ENCODE results near the gene CDC37. TPM values are rescaled to one million over a fixed set of nuclear protein-coding genes. Genes with fewer than 3 reads are reported as not detected.

The CDC37 gene
- total RNA-seq, 4 donors from 2014 or later, result 85.3 to 181 (median 119) TPM

DNA sequence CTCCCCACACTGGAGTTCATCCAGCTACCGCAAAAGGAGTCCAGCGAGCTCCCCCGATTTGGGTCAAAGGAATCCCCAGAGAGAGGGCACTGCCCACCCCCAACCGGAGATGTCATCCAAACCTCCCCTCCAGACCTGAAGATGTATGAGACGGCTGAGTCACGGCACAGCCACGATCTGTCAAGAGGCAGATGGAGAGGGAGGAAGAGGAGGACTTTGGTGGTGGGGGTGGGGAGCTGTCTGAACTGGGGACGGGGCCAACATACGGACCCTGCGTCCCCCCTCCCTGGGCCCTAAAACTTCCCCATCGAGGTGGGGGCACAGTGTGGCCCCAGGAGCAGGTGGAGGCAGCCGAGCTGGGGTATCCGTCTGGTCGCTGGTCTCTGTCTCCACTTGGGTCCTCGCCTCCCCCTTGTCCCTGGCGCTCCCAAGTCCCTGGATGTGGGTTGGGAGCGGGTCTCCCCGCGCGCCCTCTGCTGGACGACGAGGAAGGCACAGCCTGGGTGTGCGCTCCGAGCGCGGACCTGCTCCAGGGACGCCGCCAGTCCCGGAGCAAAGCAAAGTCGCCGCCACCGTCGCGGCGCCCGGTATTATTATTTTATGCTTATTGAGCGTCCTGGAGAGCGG is 20.8 kb upstream of the CDC37 start:
- TF ChIP-seq, protein P1, sequence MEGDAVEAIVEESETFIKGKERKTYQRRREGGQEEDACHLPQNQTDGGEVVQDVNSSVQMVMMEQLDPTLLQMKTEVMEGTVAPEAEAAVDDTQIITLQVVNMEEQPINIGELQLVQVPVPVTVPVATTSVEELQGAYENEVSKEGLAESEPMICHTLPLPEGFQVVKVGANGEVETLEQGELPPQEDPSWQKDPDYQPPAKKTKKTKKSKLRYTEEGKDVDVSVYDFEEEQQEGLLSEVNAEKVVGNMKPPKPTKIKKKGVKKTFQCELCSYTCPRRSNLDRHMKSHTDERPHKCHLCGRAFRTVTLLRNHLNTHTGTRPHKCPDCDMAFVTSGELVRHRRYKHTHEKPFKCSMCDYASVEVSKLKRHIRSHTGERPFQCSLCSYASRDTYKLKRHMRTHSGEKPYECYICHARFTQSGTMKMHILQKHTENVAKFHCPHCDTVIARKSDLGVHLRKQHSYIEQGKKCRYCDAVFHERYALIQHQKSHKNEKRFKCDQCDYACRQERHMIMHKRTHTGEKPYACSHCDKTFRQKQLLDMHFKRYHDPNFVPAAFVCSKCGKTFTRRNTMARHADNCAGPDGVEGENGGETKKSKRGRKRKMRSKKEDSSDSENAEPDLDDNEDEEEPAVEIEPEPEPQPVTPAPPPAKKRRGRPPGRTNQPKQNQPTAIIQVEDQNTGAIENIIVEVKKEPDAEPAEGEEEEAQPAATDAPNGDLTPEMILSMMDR (IDR thresholded peaks at IDR 0.05; ENCODE audit: low read depth), result no peak

DNA sequence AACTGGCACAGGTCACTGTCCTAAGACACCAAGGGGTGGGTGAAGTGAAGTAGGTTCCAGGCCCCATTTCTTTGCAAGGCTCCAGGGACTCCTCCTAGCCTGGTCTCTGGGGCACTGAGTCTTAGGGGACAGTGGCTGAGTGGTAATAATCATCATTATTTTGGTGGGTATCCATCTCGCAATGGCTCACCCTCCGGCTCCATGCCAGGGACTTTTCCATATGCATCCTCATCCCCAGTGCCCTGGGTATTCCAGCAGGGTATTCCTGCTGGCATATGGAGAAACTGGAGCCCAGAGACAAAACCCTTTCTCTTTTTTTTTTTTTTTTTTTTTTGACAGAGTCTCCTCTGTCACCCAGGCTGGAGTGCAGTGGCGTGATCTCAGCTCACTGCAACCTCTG is 19.5 kb upstream of the CDC37 start:
- TF ChIP-seq, protein P1 (IDR thresholded peaks at IDR 0.05; ENCODE audit: low read depth), result no peak

DNA sequence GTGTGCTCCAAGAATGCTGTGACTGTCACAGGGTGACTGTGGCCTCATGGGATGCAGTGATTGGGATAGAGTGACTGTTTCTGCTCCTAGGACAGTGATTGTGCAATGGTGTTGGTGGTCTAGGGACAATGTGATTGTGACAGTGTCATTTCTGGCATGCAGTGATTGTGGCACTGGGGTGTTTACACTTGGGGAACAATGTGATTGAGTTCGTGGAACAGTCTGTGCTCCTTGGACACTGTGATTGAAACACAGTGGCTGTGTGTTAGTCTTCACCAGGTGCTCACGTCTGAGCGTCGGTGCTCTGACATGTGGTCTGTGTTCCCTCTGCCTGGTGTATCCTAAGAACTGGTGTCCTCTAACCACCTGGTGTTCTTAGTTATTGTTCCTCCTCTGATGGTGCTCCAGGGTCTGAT is 18.7 kb upstream of the CDC37 start:
- TF ChIP-seq, protein P1 (IDR thresholded peaks at IDR 0.05; ENCODE audit: low read depth), result no peak

DNA sequence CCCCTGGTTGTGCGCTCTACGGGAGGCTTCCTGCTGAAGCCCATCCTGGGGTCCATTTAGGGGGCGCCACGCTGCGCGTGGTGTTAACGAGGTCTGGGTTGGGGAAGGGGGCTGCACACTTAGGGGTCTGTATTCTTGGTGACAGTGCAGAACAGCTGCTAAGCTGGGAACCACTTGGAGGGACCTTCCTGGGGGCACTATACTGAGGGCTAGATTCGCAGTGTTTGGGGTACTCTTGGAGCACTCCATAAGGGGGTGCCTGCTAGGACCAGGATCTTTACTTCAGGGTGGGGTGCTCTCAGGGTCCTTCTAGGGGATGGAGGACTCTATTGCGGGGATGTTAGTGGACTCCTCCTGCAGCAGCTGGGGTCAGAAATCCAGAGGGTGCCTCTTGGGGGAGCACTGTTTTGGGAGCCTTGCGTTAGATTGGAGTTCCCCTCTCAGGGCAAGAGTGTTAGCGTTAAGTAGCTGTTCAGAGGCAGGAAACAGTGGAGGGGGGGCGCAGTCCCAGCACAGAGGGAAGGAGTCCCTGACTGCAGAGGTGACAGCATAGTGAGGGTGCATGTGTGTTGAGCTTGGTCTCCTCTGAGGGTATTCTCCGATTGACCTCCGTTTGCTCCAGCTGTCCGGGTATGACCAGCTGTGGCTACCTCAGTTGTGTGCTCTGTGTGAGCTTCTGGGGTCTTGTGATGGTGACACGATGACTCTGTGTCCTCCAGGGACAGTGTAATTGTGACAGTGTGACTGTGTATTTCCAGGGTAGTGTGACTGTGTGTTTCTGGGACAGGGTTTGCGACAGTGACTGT is 18.1 kb upstream of the CDC37 start:
- TF ChIP-seq, protein P1 (IDR thresholded peaks at IDR 0.05; ENCODE audit: low read depth), result no peak

DNA sequence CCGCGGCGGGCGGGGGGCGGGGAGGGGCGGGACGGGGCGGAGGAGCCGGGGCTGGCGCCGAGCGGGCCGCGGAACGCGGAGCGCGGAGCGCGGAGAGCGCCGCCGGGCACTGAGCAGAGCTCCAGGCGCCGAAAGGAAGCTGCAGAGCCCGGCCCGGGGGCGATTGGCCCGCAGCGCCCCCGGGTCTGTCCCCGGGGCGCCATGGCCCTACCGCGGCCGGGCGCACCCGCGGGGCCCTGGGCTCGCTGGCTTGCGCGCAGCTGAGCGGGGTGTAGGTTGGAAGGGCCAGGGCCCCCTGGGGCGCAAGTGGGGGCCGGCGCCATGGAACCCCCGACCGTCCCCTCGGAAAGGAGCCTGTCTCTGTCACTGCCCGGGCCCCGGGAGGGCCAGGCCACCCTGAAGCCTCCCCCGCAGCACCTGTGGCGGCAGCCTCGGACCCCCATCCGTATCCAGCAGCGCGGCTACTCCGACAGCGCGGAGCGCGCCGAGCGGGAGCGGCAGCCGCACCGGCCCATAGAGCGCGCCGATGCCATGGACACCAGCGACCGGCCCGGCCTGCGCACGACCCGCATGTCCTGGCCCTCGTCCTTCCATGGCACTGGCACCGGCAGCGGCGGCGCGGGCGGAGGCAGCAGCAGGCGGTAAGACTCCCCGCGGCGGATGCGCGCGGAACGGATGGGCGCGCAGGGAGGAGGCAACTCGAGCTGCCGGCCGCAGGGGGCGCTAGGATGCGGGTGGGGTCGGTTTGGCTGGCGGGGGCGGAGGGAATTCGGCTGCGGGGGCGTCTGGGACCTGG is 17.3 kb upstream of the CDC37 start, which contains the start of gene PDE4A:
PDE4A (plus strand) TSS at position 95 of the 796 bp plus-strand sequence; CDS start at position 322, 227 bp downstream.
- TF ChIP-seq, protein P1 (IDR thresholded peaks at IDR 0.05; ENCODE audit: low read depth), result no peak

DNA sequence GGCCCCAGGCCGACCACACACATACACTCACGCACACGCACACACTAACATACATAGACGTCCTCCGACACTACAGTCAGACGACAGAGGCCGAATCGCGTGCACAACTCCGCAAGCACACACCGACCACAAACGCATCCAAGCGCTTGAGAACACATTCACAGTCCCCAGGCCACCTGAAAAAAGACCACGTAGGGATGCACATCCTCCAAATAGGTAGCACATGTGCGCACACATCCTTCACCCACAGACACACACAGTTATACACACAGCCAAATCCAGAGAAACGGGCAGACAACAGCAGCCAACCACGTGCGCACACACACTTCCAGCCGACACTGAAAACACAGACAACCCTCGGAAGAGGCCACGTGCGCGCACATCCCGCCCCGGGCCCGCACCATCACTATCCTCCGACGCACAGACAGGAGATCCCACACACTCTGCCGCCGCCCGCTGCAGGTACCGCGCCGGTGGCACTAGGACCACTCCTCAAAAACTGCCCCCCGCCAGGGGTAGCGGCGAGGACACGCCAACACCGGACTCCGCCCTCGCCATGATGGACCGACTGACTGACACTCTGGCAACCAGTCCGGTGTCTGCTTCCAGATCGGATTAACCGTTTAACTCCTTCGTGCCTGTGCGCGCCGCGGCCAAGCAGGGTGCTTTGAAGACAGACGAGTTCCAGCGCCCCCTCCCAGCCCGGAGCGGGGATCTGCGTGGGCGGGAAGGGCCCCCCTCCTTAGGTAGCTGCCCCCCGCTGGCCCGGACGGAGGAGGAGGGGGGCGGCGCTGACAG is 16.5 kb upstream of the CDC37 start:
- TF ChIP-seq, protein P1 (IDR thresholded peaks at IDR 0.05; ENCODE audit: low read depth), result no peak
